Upper lobe of left lung (tissue), 4 donors: ENCODE results near the gene WFDC5.

Source experiments
- POLR2A ChIP-seq, 4 donors: fragments of 450-650 bp; IDR thresholded peaks; one replicate each; pipeline ENCODE4 v1.5.1; 2016 to 2017; ENCODE audit warnings: antibody characterized with exemption in 4 of 4, mild to moderate bottlenecking in 2 of 4
- TF ChIP-seq, protein P1 (sequence below), 6 experiments: fragments of 450-650 bp in 4 of 6; fragments of 200-600 bp in 2 of 6; sonication (generic) in 2 of 6; IDR thresholded peaks; one replicate each; pipeline ENCODE4 v1.5.1; 2016 to 2019; ENCODE audit warnings: antibody characterized with exemption in 6 of 6

- TF ChIP-seq POLR2A (IDR thresholded peaks at IDR 0.05): no peak
- TF ChIP-seq, protein P1, sequence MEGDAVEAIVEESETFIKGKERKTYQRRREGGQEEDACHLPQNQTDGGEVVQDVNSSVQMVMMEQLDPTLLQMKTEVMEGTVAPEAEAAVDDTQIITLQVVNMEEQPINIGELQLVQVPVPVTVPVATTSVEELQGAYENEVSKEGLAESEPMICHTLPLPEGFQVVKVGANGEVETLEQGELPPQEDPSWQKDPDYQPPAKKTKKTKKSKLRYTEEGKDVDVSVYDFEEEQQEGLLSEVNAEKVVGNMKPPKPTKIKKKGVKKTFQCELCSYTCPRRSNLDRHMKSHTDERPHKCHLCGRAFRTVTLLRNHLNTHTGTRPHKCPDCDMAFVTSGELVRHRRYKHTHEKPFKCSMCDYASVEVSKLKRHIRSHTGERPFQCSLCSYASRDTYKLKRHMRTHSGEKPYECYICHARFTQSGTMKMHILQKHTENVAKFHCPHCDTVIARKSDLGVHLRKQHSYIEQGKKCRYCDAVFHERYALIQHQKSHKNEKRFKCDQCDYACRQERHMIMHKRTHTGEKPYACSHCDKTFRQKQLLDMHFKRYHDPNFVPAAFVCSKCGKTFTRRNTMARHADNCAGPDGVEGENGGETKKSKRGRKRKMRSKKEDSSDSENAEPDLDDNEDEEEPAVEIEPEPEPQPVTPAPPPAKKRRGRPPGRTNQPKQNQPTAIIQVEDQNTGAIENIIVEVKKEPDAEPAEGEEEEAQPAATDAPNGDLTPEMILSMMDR (IDR thresholded peaks at IDR 0.05): peak in 5 of 6 experiments; percentile 20 to 72 (median 46)
Measured at GRCh38 chr20:45097485-45098102, 17.4 kb downstream of the WFDC5 start.
